OCI-LY3 (cell line): Measurements from ENCODE around the gene FMO2.

Experiments used
- H2AFZ ChIP-seq: fragments of 200-600, 300-600 bp; shearing (Covaris generic); 2 replicates; pipeline ENCODE4 v1.6.0; 2014; ENCODE audit warnings: antibody characterized with exemption, low read depth, low read length
- H3K27ac ChIP-seq: fragments of 200-600, 300-600 bp; sonication (generic); 2 replicates; pipeline ENCODE4 v1.5.1; 2014; ENCODE audit warnings: mild to moderate bottlenecking, low read length, moderate library complexity, mixed read lengths
- H3K27me3 ChIP-seq: fragments of 200-600, 300-600 bp; sonication (generic); 2 replicates; pipeline ENCODE4 v1.6.1; 2014; ENCODE audit warnings: low read depth, low read length, mixed read lengths
- H3K36me3 ChIP-seq: fragments of 200-600, 300-600 bp; sonication (generic); replicated peaks from 2 replicates; pipeline ENCODE3; 2014; ENCODE audit warnings: low read depth, low read length, mixed read lengths
- H3K4me1 ChIP-seq: fragments of 300-600, 200-600 bp; sonication (generic); 2 replicates; pipeline ENCODE4 v1.6.1; 2014; ENCODE audit warnings: low read length, mixed read lengths
- H3K4me2 ChIP-seq: fragments of 200-600, 300-600 bp; sonication (generic); 2 replicates; pipeline ENCODE4 v1.6.1; 2014; ENCODE audit warnings: low read length, mixed read lengths
- H3K4me3 ChIP-seq: fragments of 300-600, 200-600 bp; sonication (generic); 2 replicates; pipeline ENCODE4 v1.5.1; 2014; ENCODE audit warnings: antibody characterized with exemption, mild to moderate bottlenecking, low read length, moderate library complexity
- H3K79me2 ChIP-seq: fragments of 300-600, 200-600 bp; shearing (Covaris generic); 2 replicates; pipeline ENCODE4 v1.6.1; 2014; ENCODE audit warnings: mild to moderate bottlenecking, low read length, mixed read lengths
- H3K9ac ChIP-seq: fragments of 300-600, 200-600 bp; shearing (Covaris generic); 2 replicates; pipeline ENCODE4 v1.6.0; 2014; ENCODE audit warnings: mild to moderate bottlenecking, low read length, moderate library complexity
- H3K9me3 ChIP-seq: fragments of 200-600, 300-600 bp; shearing (Covaris generic); 2 replicates; pipeline ENCODE4 v1.6.1; 2014; ENCODE audit warnings: low read length, mixed read lengths; ENCODE audit not compliant: insufficient read depth
- H4K20me1 ChIP-seq: fragments of 200-600, 300-600 bp; sonication (generic); 2 replicates; pipeline ENCODE4 v1.6.1; 2016; ENCODE audit warnings: low read length, mixed read lengths; ENCODE audit not compliant: insufficient read depth
- CTCF ChIP-seq: fragments of 200-600, 300-600 bp; sonication (generic); IDR thresholded peaks from 2 replicates; pipeline ENCODE4 v1.5.1; 2014; ENCODE audit warnings: antibody characterized with exemption, low read length, low read depth
- EZH2phosphoT487 ChIP-seq: fragments of 200-600 bp; shearing (Covaris generic); IDR thresholded peaks from 2 replicates; pipeline ENCODE4 v1.6.1; 2018; ENCODE audit warnings: antibody characterized with exemption, mixed run types, low read depth

The FMO2 gene

DNA sequence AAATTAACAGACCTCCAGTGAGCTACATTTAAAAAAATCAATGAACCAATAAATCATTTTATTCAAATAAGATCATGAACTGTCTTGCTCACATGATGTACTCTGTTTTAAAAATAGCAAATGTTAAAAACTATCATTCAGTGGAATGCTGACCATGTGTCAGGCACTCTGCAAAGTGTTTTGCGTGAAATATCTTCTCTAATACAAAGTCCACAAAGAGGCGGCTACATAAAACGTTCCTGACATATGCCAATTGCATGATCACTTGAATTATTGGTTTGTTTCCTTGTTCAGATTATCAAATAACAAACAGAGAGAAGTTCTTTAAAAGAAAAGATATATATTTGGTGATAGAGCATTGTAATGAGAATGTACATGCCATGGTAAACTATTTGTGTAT, 10.7 kb downstream of the FMO2 start:
- TF ChIP-seq CTCF, result no peak
- TF ChIP-seq EZH2phosphoT487, result no peak
- no peak overlapping the region for H3K4me2 ChIP-seq
- H3K27ac ChIP-seq, result no peak overlapping the region
- H3K4me1 ChIP-seq, result no peaks in the 10 kb centered on the region
- no peak overlapping the region for H3K9ac ChIP-seq
- H3K27me3 ChIP-seq, result no peaks in the 10 kb centered on the region
- peaks cover 5% of the 10 kb centered on the region for H3K36me3 ChIP-seq
- H2AFZ ChIP-seq, result no peak overlapping the region
- no peaks in the 10 kb centered on the region for H4K20me1 ChIP-seq
- H3K79me2 ChIP-seq, result no peaks in the 10 kb centered on the region
- no peak overlapping the region for H3K4me3 ChIP-seq
- no peaks in the 10 kb centered on the region for H3K9me3 ChIP-seq

DNA sequence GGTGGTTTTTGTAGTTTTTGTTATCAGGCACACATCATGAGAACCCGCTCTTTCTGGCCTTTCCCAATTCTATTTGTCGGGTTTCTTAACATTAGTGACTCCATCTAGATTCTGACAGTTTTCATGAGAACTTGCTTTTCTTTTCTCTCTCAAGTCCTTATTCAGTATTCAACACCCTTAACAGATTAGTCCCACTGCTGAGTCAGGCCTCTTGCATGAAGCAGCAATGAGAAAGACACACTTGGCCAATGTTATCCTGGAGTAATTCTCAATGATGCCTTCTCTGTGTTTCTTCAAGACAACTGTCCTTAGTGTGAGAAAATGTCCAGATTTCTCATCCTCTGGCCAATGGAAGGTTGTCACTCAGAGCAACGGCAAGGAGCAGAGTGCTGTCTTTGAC, 11.3 kb downstream of the FMO2 start:
- H3K79me2 ChIP-seq, result no peaks in the 10 kb centered on the region
- no peak overlapping the region for H3K27ac ChIP-seq
- H2AFZ ChIP-seq, result no peak overlapping the region
- H3K4me3 ChIP-seq, result no peak overlapping the region
- H4K20me1 ChIP-seq, result no peaks in the 10 kb centered on the region
- no peaks in the 10 kb centered on the region for H3K27me3 ChIP-seq
- no peak overlapping the region for H3K9ac ChIP-seq
- TF ChIP-seq EZH2phosphoT487 (no peak), CTCF (no peak)
- no peaks in the 10 kb centered on the region for H3K9me3 ChIP-seq
- peaks cover 5% of the 10 kb centered on the region for H3K36me3 ChIP-seq
- H3K4me1 ChIP-seq, result peaks cover under 1% of the 10 kb centered on the region; the same call in 1 of the 2 replicates
- H3K4me2 ChIP-seq, result no peak overlapping the region

- H3K9ac ChIP-seq, result no peak overlapping the region
- no peaks in the 10 kb centered on the region for H3K9me3 ChIP-seq
- peaks cover 9% of the 10 kb centered on the region; the same call in 1 of the 2 replicates for H3K4me1 ChIP-seq
- no peak overlapping the region for H3K27ac ChIP-seq
- H3K4me3 ChIP-seq, result no peak overlapping the region
- H3K27me3 ChIP-seq, result no peaks in the 10 kb centered on the region
- H3K79me2 ChIP-seq, result no peaks in the 10 kb centered on the region
- no peak overlapping the region for H2AFZ ChIP-seq
- H4K20me1 ChIP-seq, result no peaks in the 10 kb centered on the region
- TF ChIP-seq CTCF (no peak), EZH2phosphoT487 (no peak)
- peaks cover 10% of the 10 kb centered on the region for H3K36me3 ChIP-seq
- H3K4me2 ChIP-seq, result no peak overlapping the region
Measured at GRCh38 chr1:171198081-171198480, 13.0 kb downstream of the FMO2 start.

DNA sequence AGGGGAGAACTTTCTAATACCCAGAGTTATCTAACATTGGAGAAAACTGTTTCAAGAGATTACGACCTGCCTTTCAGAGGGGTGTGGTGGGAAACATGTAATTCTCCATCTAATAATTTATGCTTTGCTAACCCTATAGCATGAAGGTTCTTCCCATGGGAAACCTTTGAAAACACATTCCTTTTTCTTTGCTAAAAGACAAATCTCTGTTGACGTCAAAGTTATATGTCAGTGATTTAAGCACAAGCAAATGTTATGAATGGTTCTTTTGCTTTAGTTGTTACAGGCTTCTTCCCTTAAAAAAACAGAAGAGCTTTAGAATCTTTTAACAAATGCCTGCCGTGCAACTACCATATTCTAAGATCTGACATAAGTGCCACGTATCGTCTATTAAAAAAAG, 19.2 kb downstream of the FMO2 start:
- no peaks in the 10 kb centered on the region for H3K79me2 ChIP-seq
- no peak overlapping the region for H3K4me3 ChIP-seq
- H3K9me3 ChIP-seq, result no peaks in the 10 kb centered on the region
- TF ChIP-seq CTCF, result no peak
- TF ChIP-seq EZH2phosphoT487, result no peak
- no peak overlapping the region for H3K27ac ChIP-seq
- no peak overlapping the region for H2AFZ ChIP-seq
- no peaks in the 10 kb centered on the region for H4K20me1 ChIP-seq
- peaks cover 9% of the 10 kb centered on the region for H3K36me3 ChIP-seq
- no peaks in the 10 kb centered on the region for H3K27me3 ChIP-seq
- H3K4me1 ChIP-seq, result peaks cover 29% of the 10 kb centered on the region
- H3K9ac ChIP-seq, result no peak overlapping the region
- no peak overlapping the region for H3K4me2 ChIP-seq
